Smooth muscle cell (in vitro differentiated cells): ENCODE data around the gene C6. TPM values are rescaled to one million over a fixed set of nuclear protein-coding genes. Genes with fewer than 3 reads are reported as not detected.
"Not testable (repeated sequence)": the region's sequence is repeated elsewhere in the genome, so short reads cannot be mapped to it uniquely, and the experiment has no call there.

Experiments used
- DNase-seq: peaks from one replicate; lab custom pipeline; 2025; ENCODE audit not compliant: unreplicated experiment; lab: John Stamatoyannopoulos, UW
- H2AFZ ChIP-seq: fragments of 200-600 bp; sonication (generic); 2 replicates; pipeline ENCODE4 v1.6.0; 2016; ENCODE audit warnings: antibody characterized with exemption, low read depth, mild to moderate bottlenecking
- H3F3A ChIP-seq: fragments of 200-600 bp; sonication (generic); 2 replicates; pipeline ENCODE4 v1.6.0; 2017; ENCODE audit warnings: antibody characterized with exemption, low read depth
- H3K27ac ChIP-seq: fragments of 200-600 bp; sonication (generic); 2 replicates; pipeline ENCODE4 v1.5.1; 2016; ENCODE audit warnings: low read depth, mild to moderate bottlenecking
- H3K27me3 ChIP-seq: fragments of 200-600 bp; sonication (generic); 2 replicates; pipeline ENCODE4 v1.6.1; 2016; ENCODE audit warnings: low read depth, mild to moderate bottlenecking
- H3K36me3 ChIP-seq: fragments of 200-600 bp; sonication (generic); 2 replicates; pipeline ENCODE4 v1.5.1; 2016; ENCODE audit warnings: low read depth
- H3K4me1 ChIP-seq: fragments of 200-600 bp; sonication (generic); 2 replicates; pipeline ENCODE4 v1.5.1; 2016; ENCODE audit warnings: low read depth
- H3K4me2 ChIP-seq: fragments of 200-600 bp; sonication (generic); 2 replicates; pipeline ENCODE4 v1.6.0; 2016; ENCODE audit warnings: mild to moderate bottlenecking
- H3K4me3 ChIP-seq: fragments of 200-600 bp; sonication (generic); 2 replicates; pipeline ENCODE4 v1.5.1; 2016; ENCODE audit warnings: mild to moderate bottlenecking
- H3K79me2 ChIP-seq: fragments of 200-600 bp; sonication (generic); 2 replicates; pipeline ENCODE4 v1.6.0; 2016; ENCODE audit warnings: low read depth, mild to moderate bottlenecking
- H3K9ac ChIP-seq: fragments of 200-600 bp; sonication (generic); 2 replicates; pipeline ENCODE4 v1.6.0; 2016; ENCODE audit warnings: low read depth
- H3K9me3 ChIP-seq: fragments of 200-600 bp; sonication (generic); replicated peaks from 2 replicates; pipeline ENCODE4 v1.5.1; 2016; ENCODE audit warnings: low read depth
- H4K20me1 ChIP-seq: fragments of 200-600 bp; sonication (generic); 2 replicates; pipeline ENCODE4 v1.6.0; 2016; ENCODE audit warnings: low read depth
- WGBS: methylation state at CpG from one replicate; pipeline ENCODE4 v1.1.7; 2016; ENCODE audit warnings: low lambda C conversion rate; 5-methylcytosine and 5-hydroxymethylcytosine counted together
- polyA plus RNA-seq: library from polyadenylated mRNA; unstranded; fragments of >200 nt; fragmentation: Nextera tagmentation; extraction: Ambion mirVana; gene quantifications from 2 replicates; pipeline ENCODE4 v1.2.1, GENCODE V29; 2016
- total RNA-seq: library from RNA; depleted of rRNA; stranded (reverse); fragments of >200 nt; gene quantifications from 2 replicates; pipeline ENCODE4 v1.2.3, GENCODE V29; 2014
- TF ChIP-seq, protein P1 (sequence below): fragments of 200-600 bp; sonication (generic); IDR thresholded peaks from 2 replicates; pipeline ENCODE4 v1.5.1; 2017; ENCODE audit warnings: borderline replicate concordance, mild to moderate bottlenecking, antibody characterized with exemption; ENCODE audit not compliant: insufficient read depth, poor library complexity, severe bottlenecking

C6 gene
- total and polyA plus RNA-seq, 2 experiments from 2014 or later = not detected

DNA sequence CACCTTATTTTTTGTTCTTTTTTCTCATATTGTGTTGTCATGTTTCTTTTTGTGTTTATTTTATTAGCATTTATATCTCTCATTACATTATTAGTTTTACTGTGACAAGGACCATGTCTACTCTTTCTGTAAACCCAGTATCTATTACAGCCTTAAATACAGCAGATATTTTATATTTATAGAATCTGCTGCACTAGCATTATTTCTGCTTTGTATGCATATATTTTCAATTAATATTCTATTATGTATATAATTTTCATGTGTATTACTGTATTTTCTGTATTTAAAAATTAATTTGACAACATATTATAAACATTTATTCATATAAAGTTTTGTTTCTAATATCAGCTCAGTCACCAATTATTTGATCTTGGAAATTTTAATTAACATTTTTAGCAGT lies 19.5 kb upstream of the C6 start:
- no peak overlapping the region for H3K4me3 ChIP-seq
- no peaks in the 10 kb centered on the region for H3K27me3 ChIP-seq
- no peak overlapping the region for H3K9ac ChIP-seq
- TF ChIP-seq, protein P1, sequence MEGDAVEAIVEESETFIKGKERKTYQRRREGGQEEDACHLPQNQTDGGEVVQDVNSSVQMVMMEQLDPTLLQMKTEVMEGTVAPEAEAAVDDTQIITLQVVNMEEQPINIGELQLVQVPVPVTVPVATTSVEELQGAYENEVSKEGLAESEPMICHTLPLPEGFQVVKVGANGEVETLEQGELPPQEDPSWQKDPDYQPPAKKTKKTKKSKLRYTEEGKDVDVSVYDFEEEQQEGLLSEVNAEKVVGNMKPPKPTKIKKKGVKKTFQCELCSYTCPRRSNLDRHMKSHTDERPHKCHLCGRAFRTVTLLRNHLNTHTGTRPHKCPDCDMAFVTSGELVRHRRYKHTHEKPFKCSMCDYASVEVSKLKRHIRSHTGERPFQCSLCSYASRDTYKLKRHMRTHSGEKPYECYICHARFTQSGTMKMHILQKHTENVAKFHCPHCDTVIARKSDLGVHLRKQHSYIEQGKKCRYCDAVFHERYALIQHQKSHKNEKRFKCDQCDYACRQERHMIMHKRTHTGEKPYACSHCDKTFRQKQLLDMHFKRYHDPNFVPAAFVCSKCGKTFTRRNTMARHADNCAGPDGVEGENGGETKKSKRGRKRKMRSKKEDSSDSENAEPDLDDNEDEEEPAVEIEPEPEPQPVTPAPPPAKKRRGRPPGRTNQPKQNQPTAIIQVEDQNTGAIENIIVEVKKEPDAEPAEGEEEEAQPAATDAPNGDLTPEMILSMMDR = no peak
- H3F3A ChIP-seq = no peaks in the 10 kb centered on the region
- H3K9me3 ChIP-seq = no peaks in the 10 kb centered on the region
- no peak for DNase-seq
- H3K4me1 ChIP-seq = no peaks in the 10 kb centered on the region
- no peaks in the 10 kb centered on the region for H3K36me3 ChIP-seq
- H4K20me1 ChIP-seq = no peaks in the 10 kb centered on the region
- H3K27ac ChIP-seq = no peak overlapping the region
- no peak overlapping the region for H3K4me2 ChIP-seq
- no peak overlapping the region for H2AFZ ChIP-seq
- no peaks in the 10 kb centered on the region for H3K79me2 ChIP-seq

GRCh38 chr5:41230276-41230675 lies 16.9 kb upstream of the C6 start:
- H3K4me3 ChIP-seq, H3K36me3 ChIP-seq, H3K27me3 ChIP-seq, H3K4me1 ChIP-seq, H3F3A ChIP-seq, H2AFZ ChIP-seq, H4K20me1 ChIP-seq, H3K4me2 ChIP-seq, H3K9ac ChIP-seq, H3K79me2 ChIP-seq, H3K9me3 ChIP-seq, DNase-seq, H3K27ac ChIP-seq: not testable (repeated sequence)
- WGBS = 62% methylated on average over 1 of the region's 1 CpG

- Histone ChIP-seq H2AFZ (no peak overlapping the region), H3K27me3 (no peaks in the 10 kb centered on the region), H3F3A (no peaks in the 10 kb centered on the region), H4K20me1 (no peaks in the 10 kb centered on the region), H3K9ac (no peak overlapping the region), H3K36me3 (no peaks in the 10 kb centered on the region), H3K27ac (no peak overlapping the region), H3K79me2 (no peaks in the 10 kb centered on the region), H3K9me3 (no peaks in the 10 kb centered on the region), H3K4me1 (no peaks in the 10 kb centered on the region), H3K4me2 (no peak overlapping the region), H3K4me3 (no peak overlapping the region)
- TF ChIP-seq, protein P1 = no peak
- DNase-seq = no peak
- WGBS = 96% methylated on average over 2 of the region's 2 CpGs
These were observed 10.6 kb upstream of the C6 start for GRCh38 chr5:41223962-41224361.

- TF ChIP-seq, protein P1 = no peak
- H3K27ac ChIP-seq = no peak overlapping the region
- WGBS = 85% methylated on average over 2 of the region's 2 CpGs
These were observed 6.4 kb upstream of the C6 start for GRCh38 chr5:41219658-41220269.

More at GRCh38 chr5:41219658-41220269, 6.4 kb upstream of the C6 start:
- no peaks in the 10 kb centered on the region for H3F3A ChIP-seq
- no peak overlapping the region for H3K4me2 ChIP-seq
- no peak overlapping the region for H3K9ac ChIP-seq
- no peaks in the 10 kb centered on the region for H3K79me2 ChIP-seq
- peak overlapping the region; percentile 3 for H2AFZ ChIP-seq
- H3K27me3 ChIP-seq = no peaks in the 10 kb centered on the region
- no peaks in the 10 kb centered on the region for H3K4me1 ChIP-seq
- no peaks in the 10 kb centered on the region for H3K36me3 ChIP-seq
- no peak for DNase-seq
- no peaks in the 10 kb centered on the region for H4K20me1 ChIP-seq
- no peaks in the 10 kb centered on the region for H3K9me3 ChIP-seq
- no peak overlapping the region for H3K4me3 ChIP-seq
